ENCODE results near the gene PRORP.

DNA sequence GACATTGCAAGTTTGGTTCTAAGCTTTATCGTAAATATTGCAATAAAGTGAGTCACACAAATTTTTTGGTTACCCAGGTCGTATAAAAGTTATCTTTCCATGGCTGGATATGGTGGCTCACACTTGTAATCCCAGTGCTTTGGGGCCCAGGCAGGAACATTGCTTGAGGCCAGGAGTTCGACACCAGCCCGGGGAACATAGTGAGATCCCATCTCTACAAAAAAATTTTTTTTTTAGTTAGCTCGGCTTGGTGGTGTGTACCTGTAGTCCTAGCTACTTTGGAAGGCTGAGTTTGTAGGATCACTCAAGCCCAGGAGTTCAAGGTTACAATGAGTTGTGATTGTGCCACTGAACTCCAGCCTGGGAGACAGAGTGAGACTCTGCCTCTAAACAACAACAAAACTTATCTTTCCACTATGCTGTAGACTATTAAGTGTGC, 24.4 kb downstream of the PRORP start:
- TF ChIP-seq POLR2AphosphoS5 (IDR thresholded peaks at IDR 0.05; ENCODE audit: low read depth, low read length) (no peak), TAF1 (IDR thresholded peaks at IDR 0.05; ENCODE audit: low read depth, low read length) (no peak), POLR2A (IDR thresholded peaks at IDR 0.05; ENCODE audit: low read depth, low read length) (no peak), SPI1 (IDR thresholded peaks at IDR 0.05; ENCODE audit: low read depth, low read length) (no peak), PAX5 (IDR thresholded peaks at IDR 0.05; ENCODE audit: insufficient read depth, low read length, severe bottlenecking) (no peak), POU2F2 (IDR thresholded peaks at IDR 0.05; ENCODE audit: low read depth, low read length) (no peak)

All from GM12891 (cell line).